H1 (cell line): ENCODE measurements around the gene DLX5. TPM values are rescaled to one million over a fixed set of nuclear protein-coding genes. Genes with fewer than 3 reads are reported as not detected.

ENCODE experiments used
- CTCF ChIA-PET: fragments of 300-600 bp; sonication (Branson Sonifier 250); formaldehyde crosslinking; loops from one replicate; lab custom pipeline; 2021; ENCODE audit not compliant: partially characterized antibody; lab: Charles Lee
- POLR2A ChIA-PET: fragments of 300-600 bp; sonication (Branson Sonifier 250); formaldehyde crosslinking; loops from one replicate; lab custom pipeline; 2021; ENCODE audit warnings: inconsistent platforms; ENCODE audit not compliant: partially characterized antibody; lab: Charles Lee
- DNase-seq, 2 experiments: peaks; one replicate each; pipeline versions ENCODE4 v3.0.0 to v3.0.0-alpha.2; 2010 to 2022; ENCODE audit warnings: low spot score in 2 of 2, low read depth in 1 of 2, mixed read lengths in 1 of 2
- FAIRE-seq: peaks from 2 replicates; lab custom pipeline; 2011; peaks lifted over from hg19 to GRCh38; lab: Jason Lieb, UNC
- H2AFZ ChIP-seq: 2 replicates; pipeline ENCODE4 v1.8.1; 2012; ENCODE audit warnings: low read length, inconsistent platforms
- H2AK5ac ChIP-seq: 2 replicates; pipeline ENCODE4 v1.6.1; 2013; ENCODE audit warnings: low read depth, low read length
- H2BK120ac ChIP-seq: replicated peaks from 2 replicates; pipeline ENCODE3; 2013; ENCODE audit warnings: low read depth, low read length, inconsistent platforms
- H2BK12ac ChIP-seq: 2 replicates; pipeline ENCODE4 v1.6.1; 2013; ENCODE audit warnings: low read depth, low read length
- H2BK15ac ChIP-seq: 2 replicates; pipeline ENCODE4 v1.6.1; 2013; ENCODE audit warnings: low read length
- H2BK20ac ChIP-seq: 2 replicates; pipeline ENCODE4 v1.6.1; 2013; ENCODE audit warnings: low read length
- H2BK5ac ChIP-seq: 2 replicates; pipeline ENCODE4 v1.6.1; 2013; ENCODE audit warnings: low read depth, low read length
- H3K14ac ChIP-seq: 2 replicates; pipeline ENCODE4 v1.6.1; 2013; ENCODE audit warnings: inconsistent platforms; ENCODE audit not compliant: insufficient read length
- H3K18ac ChIP-seq: 2 replicates; pipeline ENCODE4 v1.6.1; 2013; ENCODE audit warnings: low read length; ENCODE audit errors: extremely low read depth
- H3K23ac ChIP-seq: 2 replicates; pipeline ENCODE4 v1.6.1; 2013; ENCODE audit warnings: inconsistent platforms; ENCODE audit not compliant: insufficient read length
- H3K23me2 ChIP-seq: 2 replicates; pipeline ENCODE4 v1.6.1; 2013; ENCODE audit warnings: low read depth, low read length
- H3K27ac ChIP-seq: 2 replicates; pipeline ENCODE4 v1.6.1; 2011; ENCODE audit warnings: low read depth, low read length, inconsistent platforms
- H3K27me3 ChIP-seq, 4 experiments: replicated peaks in 1 of 4; 1 replicate in 1 of 4; 2 replicates in 3 of 4; pipeline versions ENCODE4 v1.6.1 to v1.8.1; 2011 to 2013; ENCODE audit warnings: low read length in 3 of 4, mild to moderate bottlenecking in 3 of 4, inconsistent platforms in 2 of 4, mixed read lengths in 2 of 4, moderate library complexity in 1 of 4; ENCODE audit not compliant: control insufficient read depth in 3 of 4, insufficient read depth in 3 of 4; ENCODE audit errors: extremely low read depth in 1 of 4
- H3K36me3 ChIP-seq, 4 experiments: 2 replicates each; pipeline versions ENCODE4 v1.6.1 to v1.8.1; 2011 to 2013; ENCODE audit warnings: mild to moderate bottlenecking in 4 of 4, low read length in 3 of 4, moderate library complexity in 2 of 4, control low read depth in 1 of 4, inconsistent platforms in 1 of 4; ENCODE audit not compliant: insufficient read depth in 4 of 4, control insufficient read depth in 2 of 4
- H3K4ac ChIP-seq: replicated peaks from 2 replicates; pipeline ENCODE3; 2013; ENCODE audit warnings: low read length, low read depth, mixed read lengths, inconsistent platforms; ENCODE audit not compliant: insufficient read length
- H3K4me1 ChIP-seq, 4 experiments: replicated peaks in 1 of 4; 1 replicate in 1 of 4; 2 replicates in 3 of 4; pipeline versions ENCODE4 v1.6.1 to v1.8.1; 2011 to 2013; ENCODE audit warnings: low read length in 3 of 4, inconsistent platforms in 2 of 4, mixed read lengths in 1 of 4; ENCODE audit not compliant: insufficient read depth in 4 of 4, control insufficient read depth in 3 of 4
- H3K4me2 ChIP-seq, 2 experiments: 2 replicates each; pipeline versions ENCODE4 v1.6.1 to v1.8.1; 2011 to 2013; ENCODE audit warnings: low read depth in 2 of 2, low read length in 2 of 2, control low read depth in 1 of 2, inconsistent platforms in 1 of 2, mild to moderate bottlenecking in 1 of 2; ENCODE audit not compliant: insufficient read depth in 1 of 2
- H3K4me3 ChIP-seq, 4 experiments: fragments of 200-600, 300-600 bp in 1 of 4; sonication (generic), shearing (Covaris generic), sonication (Bioruptor Twin) in 1 of 4; 2 replicates each; pipeline versions ENCODE4 v1.5.1 to v1.8.1; 2011 to 2016; ENCODE audit warnings: low read length in 4 of 4, low read depth in 3 of 4, control low read depth in 2 of 4, inconsistent platforms in 2 of 4, mild to moderate bottlenecking in 2 of 4, mixed read lengths in 1 of 4, moderate library complexity in 1 of 4; ENCODE audit not compliant: insufficient read depth in 2 of 4; ENCODE audit errors: extremely low read depth in 1 of 4
- H3K56ac ChIP-seq: replicated peaks from 2 replicates; pipeline ENCODE3; 2013; ENCODE audit warnings: low read depth, mild to moderate bottlenecking, mixed read lengths, low read length, inconsistent platforms; ENCODE audit not compliant: insufficient read length
- H3K79me1 ChIP-seq: 2 replicates; pipeline ENCODE4 v1.6.1; 2013; ENCODE audit warnings: low read depth, low read length, control low read depth
- H3K79me2 ChIP-seq, 2 experiments: 2 replicates each; pipeline versions ENCODE4 v1.6.1 to v1.8.1; 2012 to 2013; ENCODE audit warnings: low read length in 2 of 2, mild to moderate bottlenecking in 2 of 2, inconsistent platforms in 1 of 2; ENCODE audit not compliant: insufficient read depth in 2 of 2, control insufficient read depth in 1 of 2
- H3K9ac ChIP-seq, 4 experiments: replicated peaks in 1 of 4; 1 replicate in 1 of 4; 2 replicates in 3 of 4; pipeline versions ENCODE4 v1.6.1 to v1.8.1; 2011 to 2013; ENCODE audit warnings: low read depth in 3 of 4, low read length in 3 of 4, control low read depth in 2 of 4, mild to moderate bottlenecking in 2 of 4, moderate library complexity in 2 of 4, inconsistent platforms in 1 of 4; ENCODE audit errors: extremely low read depth in 1 of 4
- H3K9me3 ChIP-seq, 2 experiments: 2 replicates each; pipeline versions ENCODE4 v1.6.1 to v1.8.1; 2012 to 2013; ENCODE audit warnings: mild to moderate bottlenecking in 2 of 2, moderate library complexity in 2 of 2, control low read depth in 1 of 2, inconsistent platforms in 1 of 2, low read depth in 1 of 2, low read length in 1 of 2, mixed read lengths in 1 of 2; ENCODE audit not compliant: insufficient read depth in 2 of 2
- H4K20me1 ChIP-seq, 2 experiments: replicated peaks in 1 of 2; 2 replicates each; pipeline versions ENCODE3 to v1.8.1; 2011 to 2013; ENCODE audit warnings: inconsistent platforms in 2 of 2, low read length in 2 of 2, mild to moderate bottlenecking in 1 of 2; ENCODE audit not compliant: insufficient read depth in 2 of 2, control insufficient read depth in 1 of 2
- H4K5ac ChIP-seq: 2 replicates; pipeline ENCODE4 v1.6.1; 2013; ENCODE audit warnings: low read length, low read depth, mixed read lengths, inconsistent platforms; ENCODE audit not compliant: insufficient read length
- H4K8ac ChIP-seq: 2 replicates; pipeline ENCODE4 v1.8.0; 2013; ENCODE audit warnings: mild to moderate bottlenecking, moderate library complexity, low read length, inconsistent platforms; ENCODE audit not compliant: insufficient read depth; ENCODE audit errors: extremely low read depth
- H4K91ac ChIP-seq: replicated peaks from 2 replicates; pipeline ENCODE3; 2013; ENCODE audit warnings: low read length, mixed read lengths, inconsistent platforms; ENCODE audit not compliant: insufficient read length
- CBX8 ChIP-seq: fragments of 300-800, 300-1000 bp; sonication (generic); IDR thresholded peaks from 2 replicates; pipeline ENCODE4 v1.7.1; 2016; ENCODE audit warnings: low read depth, low read length, borderline replicate concordance
- CEBPB ChIP-seq: IDR thresholded peaks from 2 replicates; pipeline ENCODE4 v1.6.1; 2012; ENCODE audit warnings: low read depth, low read length
- EZH2 ChIP-seq: fragments of 200-600 bp; sonication (generic); IDR thresholded peaks from 2 replicates; pipeline ENCODE4 v1.7.1; 2012; ENCODE audit warnings: low read depth, mild to moderate bottlenecking, moderate library complexity, low read length, inconsistent platforms; ENCODE audit not compliant: severe bottlenecking
- SUZ12 ChIP-seq: fragments of 200-600 bp; sonication (generic); IDR thresholded peaks from 2 replicates; pipeline ENCODE4 v1.6.1; 2012; ENCODE audit warnings: mild to moderate bottlenecking, inconsistent platforms, low read length, moderate library complexity, mixed read lengths
- WGBS, 2 experiments: shearing (Covaris generic) in 1 of 2; methylation state at CpG; one replicate each; pipeline versions ENCODE4 v1.1.6 to v1.1.7; 2013 to 2015; ENCODE audit warnings: low lambda C conversion rate in 2 of 2, mixed read lengths in 2 of 2, inconsistent platforms in 1 of 2, low coverage in 1 of 2, missing lambda C conversion rate in 1 of 2; ENCODE audit not compliant: insufficient replicate concordance in 2 of 2, insufficient coverage in 1 of 2, insufficient read length in 1 of 2; ENCODE audit errors: extremely low coverage in 1 of 2, missing lambda C conversion rate in 1 of 2; 5-methylcytosine and 5-hydroxymethylcytosine counted together
- polyA plus RNA-seq, 7 experiments: library from polyadenylated mRNA; depleted of rRNA in 3 of 7; stranded (reverse) in 5 of 7; unstranded in 2 of 7; fragments of >200 nt in 5 of 7; fragments of 200-250 nt in 2 of 7; gene quantifications; 1 replicate in 5 of 7; 2 replicates in 1 of 7; 4 replicates in 1 of 7; pipeline versions ENCODE4 v1.2.1 to v1.2.3, GENCODE V29; 2011 to 2013; ENCODE audit warnings: missing spikeins in 2 of 7, mixed read lengths in 2 of 7
- total RNA-seq: library from RNA; stranded (reverse); fragmentation: NEBNext Ultra II Directional; extraction: Animal tissue kit (Norgen Biotek cat#: 25700); gene quantifications from 2 replicates; pipeline ENCODE4 v1.2.1, GENCODE V29; 2021

DLX5 gene
- total and polyA plus RNA-seq, 2 of the 8 experiments (the other 6 are each of a cell fraction or from before 2014, with no cell fraction given): not detected

- 0 out of 2 replicates have a peak overlapping the region, but pooled peaks have one; percentile 55 for H2BK12ac ChIP-seq
- H2BK15ac ChIP-seq: 0 out of 2 replicates have a peak overlapping the region, but pooled peaks have one; percentile 85
- no peak overlapping the region for H3K14ac ChIP-seq
- peaks cover 10 to 42% of the 10 kb centered on the region in 2 experiments for H4K20me1 ChIP-seq
- no peak overlapping the region for H4K8ac ChIP-seq
- no peak overlapping the region for H3K27ac ChIP-seq
- H4K5ac ChIP-seq: no peak overlapping the region
- no peak overlapping the region for H3K4ac ChIP-seq
- peak overlapping the region in 1 of 4 experiments; percentile 41; a peak in 1 of 8 replicates for H3K4me3 ChIP-seq
- peaks cover 16 to 42% (median 28%) of the 10 kb centered on the region in 4 experiments for H3K4me1 ChIP-seq
- no peak overlapping the region for H2AK5ac ChIP-seq
- FAIRE-seq (no peak), DNase-seq (no peak)
- H3K9me3 ChIP-seq: peaks cover 0 to 5% of the 10 kb centered on the region in 2 experiments; a peak in 1 of 4 replicates
- H2AFZ ChIP-seq: no peak overlapping the region
- no peak overlapping the region for H3K18ac ChIP-seq
- H3K23me2 ChIP-seq: no peaks in the 10 kb centered on the region; the same call in 1 of the 2 replicates
- H2BK120ac ChIP-seq: no peak overlapping the region
- no peak overlapping the region; the same call in 1 of the 2 replicates for H2BK5ac ChIP-seq
- H2BK20ac ChIP-seq: no peak overlapping the region
- no peaks in the 10 kb centered on the region for H3K79me1 ChIP-seq
- H3K36me3 ChIP-seq: peaks cover 0 to 5% (median 0%) of the 10 kb centered on the region in 4 experiments; a peak in 1 of 8 replicates
- no peak overlapping the region for H3K23ac ChIP-seq
- TF ChIP-seq SUZ12: peak; percentile 82; the same call in 1 of the 2 replicates
- no peak for TF ChIP-seq CEBPB
- TF ChIP-seq EZH2: peak; percentile 77
- peak; percentile 30; the same call in 1 of the 2 replicates for TF ChIP-seq CBX8
- POLR2A ChIA-PET: interaction anchor here (1.2 kb wide), 1 partner anchor 27 kb away, joined by 3 read pairs; no protein-coding TSS in a partner anchor
- H4K91ac ChIP-seq: no peak overlapping the region
- H3K9ac ChIP-seq: no peak overlapping the region
- CTCF ChIA-PET: interaction anchor here (1.3 to 12.6 kb wide), 3 partner anchors 10 to 30 kb away, joined by 4 to 150 read pairs (median 13); no protein-coding TSS in a partner anchor
- 12% methylated on average over 11 of the region's 14 CpGs; no CpG with 5 or more reads in 1 of the 2 experiments for WGBS, 2 experiments
- H3K56ac ChIP-seq: no peak overlapping the region
- no peaks in the 10 kb centered on the region for H3K79me2 ChIP-seq
- H3K4me2 ChIP-seq: peak overlapping the region; percentile 52 to 62; a peak in 3 of 4 replicates
- peaks cover 83 to 99% (median 94%) of the 10 kb centered on the region in 4 experiments for H3K27me3 ChIP-seq
Measured at GRCh38 chr7:96996958-96997511, 27.6 kb downstream of the DLX5 start.
